SU-DHL-6 (cell line): ENCODE measurements around the gene MAMDC4.
A peak's percentile ranks its signal among the peaks of the same experiment; 100 is the strongest.
"Not testable (repeated sequence)": the region's sequence is repeated elsewhere in the genome, so short reads cannot be mapped to it uniquely, and the experiment has no call there.

ENCODE experiments used
- H2AFZ ChIP-seq: fragments of 200-600 bp; sonication (generic); 2 replicates; pipeline ENCODE4 v1.6.1; 2014; ENCODE audit warnings: low read depth, mild to moderate bottlenecking, moderate library complexity, mixed read lengths, antibody characterized with exemption, low read length; ENCODE audit not compliant: severe bottlenecking
- H3F3A ChIP-seq: fragments of 200-600 bp; shearing (Covaris generic); 2 replicates; pipeline ENCODE4 v1.6.0; 2016; ENCODE audit warnings: antibody characterized with exemption, mild to moderate bottlenecking; ENCODE audit not compliant: insufficient read depth
- H3K27ac ChIP-seq: fragments of 200-600 bp; sonication (generic); 2 replicates; pipeline ENCODE4 v1.5.1; 2016; ENCODE audit warnings: low read depth, mild to moderate bottlenecking, low read length, moderate library complexity, mixed read lengths
- H3K27me3 ChIP-seq: fragments of 200-600 bp; sonication (generic), shearing (Covaris generic); 2 replicates; pipeline ENCODE4 v1.6.0; 2014; ENCODE audit warnings: mild to moderate bottlenecking, low read length
- H3K36me3 ChIP-seq: fragments of 200-600 bp; sonication (generic); 2 replicates; pipeline ENCODE4 v1.6.1; 2014; ENCODE audit warnings: mild to moderate bottlenecking, low read length, mixed read lengths
- H3K4me2 ChIP-seq: fragments of 300-600, 200-600 bp; shearing (Covaris generic), sonication (generic); 2 replicates; pipeline ENCODE4 v1.6.0; 2014; ENCODE audit warnings: low read length, low read depth, mild to moderate bottlenecking; ENCODE audit not compliant: poor library complexity, severe bottlenecking
- H3K4me3 ChIP-seq: fragments of 200-600 bp; sonication (generic); 2 replicates; pipeline ENCODE4 v1.5.1; 2014; ENCODE audit warnings: antibody characterized with exemption, low read length, mild to moderate bottlenecking, mixed read lengths; ENCODE audit not compliant: insufficient read depth, poor library complexity, severe bottlenecking
- H3K79me2 ChIP-seq: fragments of 200-600 bp; sonication (generic); 2 replicates; pipeline ENCODE4 v1.6.1; 2014; ENCODE audit warnings: mild to moderate bottlenecking, low read length, moderate library complexity; ENCODE audit not compliant: insufficient read depth
- H3K9ac ChIP-seq: fragments of 200-600 bp; sonication (generic); 2 replicates; pipeline ENCODE4 v1.7.0; 2014; ENCODE audit warnings: mild to moderate bottlenecking, low read length
- H3K9me2 ChIP-seq: fragments of 200-600 bp; sonication (generic); replicated peaks from 2 replicates; pipeline ENCODE4 v1.6.1; 2014; ENCODE audit warnings: low read length; ENCODE audit not compliant: insufficient read depth
- H3K9me3 ChIP-seq: fragments of 200-600 bp; sonication (generic); 2 replicates; pipeline ENCODE4 v1.6.1; 2014; ENCODE audit warnings: low read length, mixed read lengths; ENCODE audit not compliant: insufficient read depth
- H4K20me1 ChIP-seq: fragments of 200-600 bp; sonication (generic); 2 replicates; pipeline ENCODE4 v1.6.1; 2014; ENCODE audit warnings: low read depth, mild to moderate bottlenecking, antibody characterized with exemption, low read length, moderate library complexity, mixed read lengths
- EZH2phosphoT487 ChIP-seq: fragments of 200-600 bp; sonication (generic), shearing (Covaris generic); conservative IDR thresholded peaks from 2 replicates; pipeline ENCODE4 v1.6.1; 2018; ENCODE audit warnings: mild to moderate bottlenecking, antibody characterized with exemption, low read length, moderate library complexity, mixed read lengths
- TF ChIP-seq, protein P1 (sequence below): fragments of 200-600 bp; sonication (generic); IDR thresholded peaks from one replicate; pipeline ENCODE4 v1.5.1; 2017; ENCODE audit warnings: antibody characterized with exemption, mild to moderate bottlenecking, low read length, moderate library complexity; ENCODE audit not compliant: insufficient read depth, poor library complexity, severe bottlenecking

The MAMDC4 gene

DNA sequence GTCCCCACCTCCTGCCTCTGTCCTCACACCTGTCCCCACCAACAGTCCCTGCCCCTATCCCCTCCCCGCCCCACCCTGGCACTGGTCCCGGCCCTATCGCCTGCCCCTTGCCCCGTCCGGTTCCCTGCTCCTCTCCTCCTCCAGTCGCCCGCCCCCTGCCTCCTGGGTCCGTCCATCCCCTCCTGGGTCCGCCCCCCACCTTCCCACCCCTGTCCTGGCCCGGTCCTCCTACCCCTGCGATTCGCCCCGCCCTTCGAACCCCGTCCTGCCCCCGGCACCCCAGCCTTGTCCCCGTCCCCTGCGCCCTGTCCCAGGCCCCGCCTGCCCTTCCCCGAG, 13.6 kb downstream of the MAMDC4 start:
- peak overlapping the region; percentile 64 for H2AFZ ChIP-seq

DNA sequence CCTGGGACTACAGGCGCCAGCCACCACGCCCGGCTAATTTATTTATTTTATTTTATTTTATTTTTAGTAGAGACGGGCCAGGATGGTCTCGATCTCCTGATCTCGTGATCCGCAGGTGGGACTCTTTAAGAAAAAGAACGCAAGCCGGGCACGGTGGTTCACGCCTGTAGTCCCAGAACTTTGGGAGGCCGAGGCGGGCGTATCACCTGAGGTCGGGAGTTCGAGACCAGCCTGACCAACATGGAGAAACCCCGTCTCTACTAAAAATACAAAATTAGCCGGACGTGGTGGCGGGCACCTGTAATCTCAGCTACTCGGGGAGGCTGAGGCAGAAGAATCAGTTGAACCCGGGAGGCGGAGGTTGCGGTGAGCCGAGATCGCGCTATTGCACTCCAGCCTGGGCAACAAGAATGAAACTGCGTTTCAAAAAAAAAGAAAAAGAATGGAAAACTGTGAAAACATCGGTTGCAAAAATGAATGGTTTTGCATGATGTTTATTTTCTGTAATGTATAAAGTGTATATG, 14.8 kb downstream of the MAMDC4 start:
- Histone ChIP-seq H3K4me2 (peak overlapping the region; percentile 73), H3K4me3 (peak overlapping the region; percentile 94), H2AFZ (peak overlapping the region; percentile 68), H3K9ac (peak overlapping the region; percentile 87), H3K79me2 (peaks cover 11% of the 10 kb centered on the region; the same call in 1 of the 2 replicates)
- not testable (repeated sequence) for H4K20me1 ChIP-seq, H3K36me3 ChIP-seq, H3K27me3 ChIP-seq, H3K27ac ChIP-seq, H3K9me3 ChIP-seq, H3K9me2 ChIP-seq, H3F3A ChIP-seq

More for the DNA sequence above, 13.6 kb downstream of the MAMDC4 start:
- Histone ChIP-seq H3K36me3 (no peaks in the 10 kb centered on the region), H3K79me2 (peaks cover 11% of the 10 kb centered on the region; the same call in 1 of the 2 replicates), H3K9me2 (no peaks in the 10 kb centered on the region), H3K27ac (no peak overlapping the region; the same call in 1 of the 2 replicates), H3K9ac (peak overlapping the region; percentile 87), H3F3A (peaks cover 5% of the 10 kb centered on the region; the same call in 1 of the 2 replicates), H3K4me3 (peak overlapping the region; percentile 94), H3K4me2 (peak overlapping the region; percentile 69), H3K9me3 (no peaks in the 10 kb centered on the region), H3K27me3 (no peaks in the 10 kb centered on the region), H4K20me1 (no peaks in the 10 kb centered on the region)
- no peak for TF ChIP-seq EZH2phosphoT487
- TF ChIP-seq, protein P1, sequence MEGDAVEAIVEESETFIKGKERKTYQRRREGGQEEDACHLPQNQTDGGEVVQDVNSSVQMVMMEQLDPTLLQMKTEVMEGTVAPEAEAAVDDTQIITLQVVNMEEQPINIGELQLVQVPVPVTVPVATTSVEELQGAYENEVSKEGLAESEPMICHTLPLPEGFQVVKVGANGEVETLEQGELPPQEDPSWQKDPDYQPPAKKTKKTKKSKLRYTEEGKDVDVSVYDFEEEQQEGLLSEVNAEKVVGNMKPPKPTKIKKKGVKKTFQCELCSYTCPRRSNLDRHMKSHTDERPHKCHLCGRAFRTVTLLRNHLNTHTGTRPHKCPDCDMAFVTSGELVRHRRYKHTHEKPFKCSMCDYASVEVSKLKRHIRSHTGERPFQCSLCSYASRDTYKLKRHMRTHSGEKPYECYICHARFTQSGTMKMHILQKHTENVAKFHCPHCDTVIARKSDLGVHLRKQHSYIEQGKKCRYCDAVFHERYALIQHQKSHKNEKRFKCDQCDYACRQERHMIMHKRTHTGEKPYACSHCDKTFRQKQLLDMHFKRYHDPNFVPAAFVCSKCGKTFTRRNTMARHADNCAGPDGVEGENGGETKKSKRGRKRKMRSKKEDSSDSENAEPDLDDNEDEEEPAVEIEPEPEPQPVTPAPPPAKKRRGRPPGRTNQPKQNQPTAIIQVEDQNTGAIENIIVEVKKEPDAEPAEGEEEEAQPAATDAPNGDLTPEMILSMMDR, result no peak

DNA sequence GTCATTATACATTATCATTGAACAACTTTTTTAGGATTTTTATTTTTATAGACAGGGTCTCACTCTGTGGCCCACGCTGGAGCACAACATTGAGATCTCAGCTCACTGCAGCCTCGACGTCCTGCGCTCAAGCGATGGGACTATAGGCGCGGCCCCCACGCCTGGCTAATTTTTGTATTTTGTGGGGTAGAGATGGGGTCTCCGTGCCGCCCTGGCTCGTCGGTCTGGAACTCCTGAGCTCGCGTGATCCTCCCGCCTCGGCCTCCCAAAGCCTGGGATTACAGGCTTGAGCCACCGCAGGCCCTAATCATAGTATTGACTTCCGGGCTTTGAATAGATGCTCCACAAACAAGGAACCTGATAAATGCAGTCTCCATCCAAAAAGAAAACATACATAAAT, 15.3 kb downstream of the MAMDC4 start:
- H3K27ac ChIP-seq, result no peak overlapping the region
- H3K9ac ChIP-seq, result no peak overlapping the region
- no peak for TF ChIP-seq EZH2phosphoT487
- TF ChIP-seq, protein P1, result no peak
- H4K20me1 ChIP-seq, result no peaks in the 10 kb centered on the region
- no peaks in the 10 kb centered on the region for H3K27me3 ChIP-seq
- no peaks in the 10 kb centered on the region for H3K36me3 ChIP-seq
- H3F3A ChIP-seq, result peaks cover 5% of the 10 kb centered on the region; the same call in 1 of the 2 replicates
- H3K4me2 ChIP-seq, result peak overlapping the region; percentile 73
- peaks cover 11% of the 10 kb centered on the region; the same call in 1 of the 2 replicates for H3K79me2 ChIP-seq
- no peak overlapping the region for H2AFZ ChIP-seq
- H3K4me3 ChIP-seq, result no peak overlapping the region
- no peaks in the 10 kb centered on the region for H3K9me2 ChIP-seq
- peaks cover under 1% of the 10 kb centered on the region; the same call in 1 of the 2 replicates for H3K9me3 ChIP-seq

DNA sequence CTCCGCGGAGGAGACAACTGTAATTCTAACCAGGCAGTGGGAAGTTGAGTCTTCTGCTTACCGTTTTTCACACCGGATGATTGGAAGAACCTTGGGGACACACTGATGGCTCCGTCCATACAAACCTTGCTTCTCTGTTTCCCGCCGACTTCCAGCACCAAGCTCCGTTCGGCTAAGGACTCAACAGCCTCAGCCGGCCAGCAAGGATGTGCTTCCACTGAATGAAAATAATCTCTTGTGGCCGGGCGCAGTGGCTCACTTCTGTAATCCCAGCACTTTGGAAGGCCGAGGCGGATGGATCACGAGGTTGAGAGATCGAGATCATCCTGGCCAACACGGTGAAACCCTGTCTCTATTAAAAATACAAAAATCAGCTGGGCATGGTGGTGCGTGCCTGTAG, 15.8 kb downstream of the MAMDC4 start:
- no peaks in the 10 kb centered on the region for H3K27me3 ChIP-seq
- no peak overlapping the region for H3K4me3 ChIP-seq
- H3K9me3 ChIP-seq, result peaks cover 5% of the 10 kb centered on the region; the same call in 1 of the 2 replicates
- H3K27ac ChIP-seq, result no peak overlapping the region
- H3K36me3 ChIP-seq, result no peaks in the 10 kb centered on the region
- H2AFZ ChIP-seq, result no peak overlapping the region
- peaks cover 11% of the 10 kb centered on the region; the same call in 1 of the 2 replicates for H3K79me2 ChIP-seq
- TF ChIP-seq EZH2phosphoT487, result no peak
- TF ChIP-seq, protein P1, result no peak
- no peaks in the 10 kb centered on the region for H3K9me2 ChIP-seq
- no peak overlapping the region for H3K4me2 ChIP-seq
- no peaks in the 10 kb centered on the region for H4K20me1 ChIP-seq
- H3F3A ChIP-seq, result peaks cover 5% of the 10 kb centered on the region; the same call in 1 of the 2 replicates
- no peak overlapping the region for H3K9ac ChIP-seq
